ENCODE results near the gene NEBL.

DNA sequence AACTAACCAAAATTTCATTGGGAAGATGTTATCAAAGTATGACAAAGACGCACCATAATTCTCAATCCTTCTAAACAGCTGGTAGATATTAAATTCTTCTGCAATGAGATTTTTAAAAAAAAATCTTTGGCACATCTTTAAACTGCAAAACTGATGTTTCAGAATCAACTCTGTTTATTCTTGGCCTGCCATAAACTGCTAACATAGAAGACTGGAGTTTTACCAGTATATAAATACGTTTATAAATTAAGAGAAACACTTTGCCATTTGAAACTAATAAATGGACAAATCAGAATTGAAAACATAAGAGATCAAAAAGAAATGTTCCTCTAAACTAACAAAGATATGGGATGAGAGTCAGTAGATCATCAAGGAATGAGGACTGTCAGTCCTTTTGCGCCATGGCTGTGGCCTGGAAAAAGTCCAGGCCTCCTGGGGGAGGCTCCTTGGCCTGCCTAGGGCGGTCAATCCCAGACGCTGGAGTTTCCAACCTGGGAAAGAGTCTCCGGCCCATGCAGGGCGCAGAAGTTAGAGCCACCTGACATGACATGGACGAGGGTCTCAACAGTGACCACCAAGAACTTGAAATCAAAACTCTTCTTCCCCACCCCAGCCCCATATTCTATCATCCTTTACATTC is 34.2 kb upstream of the NEBL start:
- TF ChIP-seq, protein P1, sequence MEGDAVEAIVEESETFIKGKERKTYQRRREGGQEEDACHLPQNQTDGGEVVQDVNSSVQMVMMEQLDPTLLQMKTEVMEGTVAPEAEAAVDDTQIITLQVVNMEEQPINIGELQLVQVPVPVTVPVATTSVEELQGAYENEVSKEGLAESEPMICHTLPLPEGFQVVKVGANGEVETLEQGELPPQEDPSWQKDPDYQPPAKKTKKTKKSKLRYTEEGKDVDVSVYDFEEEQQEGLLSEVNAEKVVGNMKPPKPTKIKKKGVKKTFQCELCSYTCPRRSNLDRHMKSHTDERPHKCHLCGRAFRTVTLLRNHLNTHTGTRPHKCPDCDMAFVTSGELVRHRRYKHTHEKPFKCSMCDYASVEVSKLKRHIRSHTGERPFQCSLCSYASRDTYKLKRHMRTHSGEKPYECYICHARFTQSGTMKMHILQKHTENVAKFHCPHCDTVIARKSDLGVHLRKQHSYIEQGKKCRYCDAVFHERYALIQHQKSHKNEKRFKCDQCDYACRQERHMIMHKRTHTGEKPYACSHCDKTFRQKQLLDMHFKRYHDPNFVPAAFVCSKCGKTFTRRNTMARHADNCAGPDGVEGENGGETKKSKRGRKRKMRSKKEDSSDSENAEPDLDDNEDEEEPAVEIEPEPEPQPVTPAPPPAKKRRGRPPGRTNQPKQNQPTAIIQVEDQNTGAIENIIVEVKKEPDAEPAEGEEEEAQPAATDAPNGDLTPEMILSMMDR (conservative IDR thresholded peaks at IDR 0.05 in 1 of 2, IDR thresholded peaks at IDR 0.05 in 1 of 2; ENCODE audit: extremely low read depth in 1 of 2, insufficient read depth in 1 of 2, low read depth in 1 of 2, low read length in 2 of 2): no peak
- TF ChIP-seq EZH2 (IDR thresholded peaks at IDR 0.05; ENCODE audit: borderline replicate concordance, low read length): no peak
